ENCODE data around the gene MCTP1. TPM values are rescaled to one million over a fixed set of nuclear protein-coding genes. Genes with fewer than 3 reads are reported as not detected.

The MCTP1 gene
- total RNA-seq, 2 experiments from 2014 or later = not detected

GRCh38 chr5:95130941-95131340 lies 154.0 kb downstream of the MCTP1 start:
- no peak for DNase-seq (ENCODE audit: low spot score)
- H3K27ac ChIP-seq (ENCODE audit: low read depth, low read length, poor library complexity, severe bottlenecking) = no peak overlapping the region
- H4K20me1 ChIP-seq (ENCODE audit: insufficient read depth, low read length) = no peaks in the 10 kb centered on the region
- no peak overlapping the region for H3K4me3 ChIP-seq (ENCODE audit: low read depth, low read length, poor library complexity, severe bottlenecking)
- H3K9me3 ChIP-seq (ENCODE audit: low read length) = no peaks in the 10 kb centered on the region
- no peaks in the 10 kb centered on the region for H3K79me2 ChIP-seq (ENCODE audit: insufficient read depth, low read depth, low read length)
- no peak overlapping the region for H3K4me2 ChIP-seq (ENCODE audit: low read length)
- H2AFZ ChIP-seq (ENCODE audit: low read length) = no peak overlapping the region
- no peaks in the 10 kb centered on the region for H3K4me1 ChIP-seq (ENCODE audit: insufficient read depth, low read length, poor library complexity, severe bottlenecking)
- no TSS peak for BruUV-seq (replicated peaks)
- no peaks in the 10 kb centered on the region for H3K9me2 ChIP-seq (ENCODE audit: insufficient read depth, low read length)
- intact Hi-C loops (cut with micrococcal nuclease; ENCODE audit: unreplicated experiment) = no loop called here
- H3K36me3 ChIP-seq (ENCODE audit: insufficient read depth, low read length) = no peaks in the 10 kb centered on the region
- ChIA-PET CTCF (ENCODE audit: unreplicated experiment) (no interaction called here), POLR2A (no interaction called here)
- no peak for TF ChIP-seq EZH2phosphoT487 (IDR thresholded peaks at IDR 0.05; ENCODE audit: borderline replicate concordance, low read depth, low read length)
- no peak for TF ChIP-seq CTCF (conservative IDR thresholded peaks at IDR 0.05; ENCODE audit: low read length)

GRCh38 chr5:95124731-95125130 lies 160.2 kb downstream of the MCTP1 start:
- no peaks in the 10 kb centered on the region for H3K4me1 ChIP-seq (ENCODE audit: insufficient read depth, low read length, poor library complexity, severe bottlenecking)
- H3K27ac ChIP-seq (ENCODE audit: low read depth, low read length, poor library complexity, severe bottlenecking) = no peak overlapping the region
- H3K9me2 ChIP-seq (ENCODE audit: insufficient read depth, low read length) = no peaks in the 10 kb centered on the region
- no peak overlapping the region for H2AFZ ChIP-seq (ENCODE audit: low read length)
- no peak overlapping the region for H3K4me3 ChIP-seq (ENCODE audit: low read depth, low read length, poor library complexity, severe bottlenecking)
- intact Hi-C loops (cut with micrococcal nuclease; ENCODE audit: unreplicated experiment) = no loop called here
- CTCF ChIA-PET (ENCODE audit: unreplicated experiment) = no interaction called here
- H3K36me3 ChIP-seq (ENCODE audit: insufficient read depth, low read length) = no peaks in the 10 kb centered on the region
- H4K20me1 ChIP-seq (ENCODE audit: insufficient read depth, low read length) = no peaks in the 10 kb centered on the region
- H3K9me3 ChIP-seq (ENCODE audit: low read length) = no peaks in the 10 kb centered on the region
- POLR2A ChIA-PET = no interaction called here
- no peak for DNase-seq (ENCODE audit: low spot score)
- TF ChIP-seq EZH2phosphoT487 (IDR thresholded peaks at IDR 0.05; ENCODE audit: borderline replicate concordance, low read depth, low read length) = no peak
- TF ChIP-seq CTCF (conservative IDR thresholded peaks at IDR 0.05; ENCODE audit: low read length) = no peak
- BruUV-seq (replicated peaks) = no TSS peak
- no peak overlapping the region for H3K4me2 ChIP-seq (ENCODE audit: low read length)
- no peaks in the 10 kb centered on the region for H3K79me2 ChIP-seq (ENCODE audit: insufficient read depth, low read depth, low read length)

- no peak for TF ChIP-seq EZH2phosphoT487 (IDR thresholded peaks at IDR 0.05; ENCODE audit: borderline replicate concordance, low read depth, low read length)
- no peak for TF ChIP-seq CTCF (conservative IDR thresholded peaks at IDR 0.05; ENCODE audit: low read length)
- intact Hi-C loops (cut with micrococcal nuclease; ENCODE audit: unreplicated experiment) = no loop called here
- Histone ChIP-seq H3K4me2 (ENCODE audit: low read length) (no peak overlapping the region), H2AFZ (ENCODE audit: low read length) (no peak overlapping the region), H4K20me1 (ENCODE audit: insufficient read depth, low read length) (no peaks in the 10 kb centered on the region), H3K9me2 (ENCODE audit: insufficient read depth, low read length) (no peaks in the 10 kb centered on the region), H3K79me2 (ENCODE audit: insufficient read depth, low read depth, low read length) (no peaks in the 10 kb centered on the region), H3K27ac (ENCODE audit: low read depth, low read length, poor library complexity, severe bottlenecking) (no peak overlapping the region), H3K36me3 (ENCODE audit: insufficient read depth, low read length) (no peaks in the 10 kb centered on the region), H3K4me3 (ENCODE audit: low read depth, low read length, poor library complexity, severe bottlenecking) (no peak overlapping the region), H3K9me3 (ENCODE audit: low read length) (no peaks in the 10 kb centered on the region), H3K4me1 (ENCODE audit: insufficient read depth, low read length, poor library complexity, severe bottlenecking) (no peaks in the 10 kb centered on the region)
- ChIA-PET CTCF (ENCODE audit: unreplicated experiment) (no interaction called here), POLR2A (interaction anchor here (0.5 kb wide), 1 partner anchor 26 kb away, joined by 3 read pairs; no protein-coding TSS in a partner anchor)
- no peak for DNase-seq (ENCODE audit: low spot score)
- no TSS peak for BruUV-seq (replicated peaks)
These were observed 160.8 kb downstream of the MCTP1 start for GRCh38 chr5:95124101-95124500.
